Activated CD8-positive, alpha-beta memory T cell treated with anti-CD3 and anti-CD28 coated beads, Interleukin-2, amount 50 U/mL, for 1 hour (primary cell): Measurements from ENCODE around the gene EEF1A2.

Experiments
- DNase-seq: peaks from one replicate; pipeline ENCODE4 v3.0.0-alpha.2; 2020; ENCODE audit errors: extremely low read depth

EEF1A2 gene

GRCh38 chr20:63452341-63452740, 46.5 kb downstream of the EEF1A2 start:
- no peak for DNase-seq

GRCh38 chr20:63451821-63452220, 47.1 kb downstream of the EEF1A2 start:
- no peak for DNase-seq

- DNase-seq, result no peak
These were observed 48.8 kb downstream of the EEF1A2 start for GRCh38 chr20:63449796-63450730.

- no peak for DNase-seq
These were observed 49.9 kb downstream of the EEF1A2 start for GRCh38 chr20:63449025-63449424.

GRCh38 chr20:63448031-63448430, 50.9 kb downstream of the EEF1A2 start:
- no peak for DNase-seq

GRCh38 chr20:63447320-63447719, 51.6 kb downstream of the EEF1A2 start:
- DNase-seq, result no peak

GRCh38 chr20:63446216-63447024, 52.5 kb downstream of the EEF1A2 start:
- no peak for DNase-seq

- no peak for DNase-seq
These were observed 53.7 kb downstream of the EEF1A2 start for GRCh38 chr20:63445075-63445734.

GRCh38 chr20:63444548-63444947, 54.3 kb downstream of the EEF1A2 start:
- DNase-seq, result no peak

GRCh38 chr20:63443606-63444395, 55.1 kb downstream of the EEF1A2 start:
- DNase-seq, result no peak

GRCh38 chr20:63442100-63442493, 56.8 kb downstream of the EEF1A2 start:
- peak; percentile 20 for DNase-seq

- no peak for DNase-seq
These were observed 57.5 kb downstream of the EEF1A2 start for GRCh38 chr20:63441136-63442099.

GRCh38 chr20:63440366-63440955, 58.4 kb downstream of the EEF1A2 start:
- no peak for DNase-seq

- no peak for DNase-seq
These were observed 59.0 kb downstream of the EEF1A2 start for GRCh38 chr20:63439866-63440265.

GRCh38 chr20:63438121-63438520, 60.8 kb downstream of the EEF1A2 start:
- no peak for DNase-seq
